HG03095 (cell line): ENCODE results near the gene MYL2.

Experiments used
- ATAC-seq: cut with Tn5 transposase; IDR thresholded peaks from one replicate; pipeline ENCODE4 v1.9.1; 2021; ENCODE audit warnings: moderate library complexity; ENCODE audit not compliant: unreplicated experiment

MYL2 gene

GRCh38 chr12:110930348-110931314, 10.3 kb upstream of the MYL2 start:
- ATAC-seq = no peak

DNA sequence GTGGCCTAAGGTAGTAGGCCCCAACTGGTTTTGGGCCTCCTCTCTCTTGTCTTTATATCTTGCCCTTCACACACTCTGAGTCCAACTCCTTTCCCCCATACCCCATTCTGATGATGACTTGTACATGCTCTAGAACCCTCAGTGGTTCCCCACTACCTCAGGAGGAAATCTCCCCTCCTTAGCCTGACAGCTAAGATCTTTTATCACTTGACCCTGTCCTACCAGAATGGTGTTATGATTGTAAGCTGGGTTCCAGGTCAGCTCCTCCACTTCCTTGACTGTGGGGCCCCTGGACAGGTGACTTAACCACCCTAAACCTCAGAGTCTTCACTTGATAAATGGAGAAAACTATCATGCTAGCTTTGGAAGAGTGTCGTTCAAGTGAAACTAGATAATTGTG, 9.4 kb upstream of the MYL2 start:
- no peak for ATAC-seq

DNA sequence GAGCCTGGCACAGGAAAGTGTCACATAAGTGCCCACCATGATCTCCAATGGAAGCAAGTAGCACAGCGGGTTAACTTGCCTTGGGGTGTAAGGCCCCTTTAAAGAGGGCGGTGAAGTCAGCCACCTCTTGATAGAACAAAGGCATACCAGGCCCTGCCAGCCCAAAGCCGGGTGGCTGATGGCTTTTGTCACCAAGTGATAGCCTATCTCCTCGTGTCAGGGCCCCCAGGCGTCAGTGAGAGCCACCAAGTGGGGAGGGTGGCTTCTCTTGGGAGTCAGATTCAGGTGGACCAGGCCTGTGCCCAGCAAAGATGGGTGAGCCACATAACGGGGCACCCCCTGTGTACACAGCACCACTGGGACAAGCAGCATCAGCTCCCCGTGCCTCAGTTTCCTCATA, 8.3 kb upstream of the MYL2 start:
- no peak for ATAC-seq

- no peak for ATAC-seq
Measured at GRCh38 chr12:110927546-110927945, 7.2 kb upstream of the MYL2 start.

DNA sequence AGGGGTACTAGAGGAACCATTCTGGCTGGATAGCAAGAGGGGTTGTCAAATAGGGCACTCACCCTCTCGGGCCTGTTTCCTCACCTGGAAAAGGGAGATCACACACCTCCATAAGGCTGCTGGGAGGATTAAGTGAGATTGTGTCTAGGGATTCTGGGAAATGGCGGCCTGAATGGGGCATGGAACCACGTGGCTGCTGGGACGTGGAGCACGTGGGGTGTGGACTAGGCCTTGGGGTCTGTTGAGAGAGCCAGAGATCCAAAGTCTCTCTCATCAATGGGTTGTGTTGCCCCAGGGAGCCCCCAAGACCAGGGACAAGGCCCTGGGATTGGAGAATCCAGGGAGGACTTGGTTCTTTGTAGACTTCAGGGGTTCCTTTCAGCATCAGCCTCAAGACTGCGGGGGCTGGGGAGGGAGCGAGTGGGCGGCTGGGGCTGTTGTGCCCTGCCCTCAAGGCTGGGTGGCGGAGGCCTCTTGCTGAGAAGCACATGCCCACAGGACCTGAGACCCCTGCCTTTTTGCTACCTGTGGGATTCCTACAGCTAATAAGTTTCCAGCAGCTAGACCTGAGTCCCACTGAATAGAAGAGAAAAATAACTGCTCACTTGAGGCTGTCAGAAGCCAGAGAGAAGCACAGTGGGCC, 3.4 kb upstream of the MYL2 start:
- ATAC-seq = no peak

- ATAC-seq = no peak
Measured at GRCh38 chr12:110923192-110923591, 2.8 kb upstream of the MYL2 start.

DNA sequence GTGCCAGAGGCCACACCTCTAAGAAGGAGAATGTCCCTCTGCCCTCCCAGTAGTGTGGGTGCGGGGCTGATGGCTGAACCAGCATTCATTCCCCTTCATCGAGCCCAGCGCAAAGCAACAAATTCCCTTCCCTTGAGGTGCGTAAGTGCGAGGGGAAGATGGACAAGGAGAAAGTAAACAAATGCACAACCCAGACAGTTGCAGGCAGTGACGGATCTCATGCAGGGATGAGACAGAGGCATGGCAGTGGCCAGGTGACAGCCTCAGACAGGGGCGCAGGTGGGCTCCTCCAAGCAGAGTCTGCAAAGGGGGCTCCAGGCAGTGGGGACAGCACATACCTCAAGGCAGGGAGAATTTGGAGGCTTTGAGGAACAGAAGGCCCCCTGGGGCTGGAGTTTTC, 2.3 kb upstream of the MYL2 start:
- no peak for ATAC-seq

- no peak for ATAC-seq
Measured at GRCh38 chr12:110921262-110921661, 883 bp upstream of the MYL2 start.

DNA sequence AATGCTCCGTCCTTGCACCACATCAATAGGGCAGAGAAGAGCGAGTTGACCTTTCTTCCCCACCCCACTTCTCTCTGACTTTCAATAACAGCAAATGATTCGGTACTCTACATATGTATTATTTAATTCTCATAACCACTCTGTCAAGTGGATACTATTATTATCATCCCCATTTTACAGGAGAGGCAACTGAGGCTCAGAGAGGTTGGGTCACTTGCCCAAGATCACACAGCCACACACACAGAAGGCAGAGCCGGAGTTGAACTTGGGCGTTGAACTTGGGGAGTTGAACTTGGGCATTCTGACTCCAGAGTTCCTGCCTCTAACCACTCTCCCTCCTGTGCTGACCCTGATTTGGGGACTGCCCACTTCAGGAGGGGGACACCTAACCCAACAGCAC, 659 bp downstream of the MYL2 start:
- ATAC-seq = no peak

DNA sequence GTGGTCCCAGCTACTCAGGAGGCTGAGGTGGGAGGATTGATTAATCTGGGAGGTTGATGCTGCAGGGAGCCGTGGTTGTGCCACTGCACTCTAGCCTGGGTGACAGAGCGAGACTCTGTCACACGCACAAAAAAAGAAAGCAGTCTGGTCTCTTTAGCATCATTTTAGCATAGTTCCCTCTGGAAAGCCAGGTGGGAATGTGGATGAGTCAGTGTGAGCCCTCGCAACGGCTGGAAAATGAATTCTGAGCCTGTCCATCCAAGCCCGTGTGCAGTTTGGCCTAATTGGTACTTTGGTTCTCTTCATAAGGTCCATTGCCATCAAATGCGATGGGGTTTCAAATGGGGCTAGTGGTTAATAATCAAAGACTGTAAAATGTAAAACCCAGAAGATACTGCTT, 2.4 kb downstream of the MYL2 start:
- no peak for ATAC-seq

GRCh38 chr12:110917467-110917866, 2.9 kb downstream of the MYL2 start:
- no peak for ATAC-seq

GRCh38 chr12:110916295-110916875, 4.0 kb downstream of the MYL2 start:
- ATAC-seq = no peak

DNA sequence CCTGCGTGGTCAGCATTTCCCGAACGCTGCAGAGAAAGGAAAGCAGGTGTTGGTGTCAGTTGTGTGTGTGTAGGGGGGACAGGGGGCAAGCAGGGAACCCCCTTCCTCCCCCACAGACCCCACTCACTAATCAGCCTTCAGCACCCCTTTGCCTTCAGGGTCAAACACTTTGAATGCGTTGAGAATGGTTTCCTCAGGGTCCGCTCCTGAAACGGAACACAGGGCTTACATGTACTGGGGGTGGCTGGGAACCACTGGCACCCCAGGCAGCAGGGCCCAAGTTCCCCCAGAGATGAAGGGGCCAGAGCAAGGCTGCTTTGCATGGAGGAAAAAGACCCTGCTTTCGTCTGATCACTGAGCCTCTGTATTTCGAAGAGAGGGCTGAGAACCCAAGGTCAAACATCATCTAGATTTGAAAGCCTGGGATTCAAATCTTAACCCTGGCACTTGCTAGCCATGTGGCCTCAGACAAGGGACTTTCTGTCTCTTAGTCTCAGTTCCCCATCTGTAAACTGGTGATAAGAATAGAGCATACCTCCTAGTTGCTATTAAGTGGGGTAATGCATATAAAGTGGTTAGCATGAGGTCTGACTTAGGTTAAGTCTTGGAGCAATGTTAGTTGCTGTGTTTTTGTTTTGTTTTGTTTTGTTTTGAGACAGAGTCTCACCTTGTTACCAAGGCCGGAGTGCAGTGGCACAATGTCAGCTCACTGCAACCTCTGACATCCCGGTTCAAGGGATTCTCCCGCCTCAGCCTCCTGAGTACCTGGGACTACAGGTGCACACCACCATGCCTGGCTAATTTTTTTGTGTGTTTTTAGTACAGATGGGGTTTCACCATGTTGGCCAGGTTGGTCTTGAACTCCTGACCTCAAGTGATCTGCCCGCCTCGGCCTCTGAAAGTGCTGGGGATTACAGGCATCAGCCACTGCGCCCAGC, 7.0 kb downstream of the MYL2 start:
- peak; percentile 96 for ATAC-seq

- no peak for ATAC-seq
Measured at GRCh38 chr12:110912263-110912662, 8.1 kb downstream of the MYL2 start.

GRCh38 chr12:110908377-110909152, 11.8 kb downstream of the MYL2 start:
- no peak for ATAC-seq

- no peak for ATAC-seq
Measured at GRCh38 chr12:110907583-110907982, 12.8 kb downstream of the MYL2 start.

- no peak for ATAC-seq
Measured at GRCh38 chr12:110906985-110907384, 13.4 kb downstream of the MYL2 start.

DNA sequence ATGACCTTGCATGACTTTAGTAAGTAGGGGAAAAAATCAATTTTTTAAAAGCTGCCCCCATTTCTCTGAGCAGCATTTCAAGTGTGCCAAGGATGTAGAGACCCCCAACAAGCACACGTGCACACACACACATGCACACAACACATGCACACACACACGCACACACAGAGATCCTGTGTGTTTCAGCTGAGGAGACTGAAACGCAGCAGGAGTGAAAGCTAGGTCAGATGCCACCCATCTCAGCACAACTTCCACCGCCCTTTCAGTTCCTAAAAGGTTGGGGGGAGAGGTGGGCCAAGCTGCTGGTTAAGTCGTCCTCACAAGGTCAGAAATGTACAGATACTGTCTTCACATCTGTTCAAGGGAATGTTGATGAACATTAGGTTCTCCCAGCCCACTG, 13.9 kb downstream of the MYL2 start:
- no peak for ATAC-seq

DNA sequence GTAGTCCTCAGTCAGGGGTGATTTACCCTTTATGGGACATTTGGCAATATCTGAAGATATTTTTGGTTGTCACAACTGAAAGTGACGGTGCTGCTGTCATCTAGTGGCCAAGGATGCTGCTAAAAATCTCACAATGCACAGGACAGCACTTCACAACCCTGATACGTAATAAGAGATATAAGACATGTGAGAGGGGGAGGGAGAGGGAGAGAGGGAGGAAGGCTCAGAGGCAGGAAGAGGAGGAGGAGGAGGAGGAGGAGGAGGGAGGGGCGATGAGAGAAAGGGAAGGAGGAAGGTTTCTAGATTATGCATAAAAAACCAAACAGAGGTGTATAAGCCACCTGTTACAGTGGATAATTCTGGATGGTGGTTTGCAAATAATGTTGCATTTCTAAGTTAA, 14.3 kb downstream of the MYL2 start:
- no peak for ATAC-seq

DNA sequence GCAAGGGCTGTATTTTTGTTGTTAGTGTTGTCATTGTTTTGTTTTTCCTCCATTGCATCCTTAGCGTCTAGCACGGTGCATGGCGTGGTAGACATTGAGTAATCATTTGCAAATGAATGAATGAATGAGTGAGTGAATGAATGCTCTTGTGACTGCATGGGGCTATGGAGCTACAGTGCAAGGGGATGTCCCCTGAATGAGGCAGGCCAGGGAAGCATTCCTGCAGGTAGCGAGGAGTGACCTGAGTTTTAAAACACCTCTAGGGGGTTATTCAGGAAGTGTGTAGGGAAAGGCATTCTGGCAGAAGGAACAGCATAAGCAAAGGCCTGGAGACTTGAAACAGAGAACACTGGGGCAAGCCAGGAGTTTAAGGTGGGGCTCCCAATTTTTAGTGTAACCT, 16.9 kb downstream of the MYL2 start:
- ATAC-seq = no peak
